Mesenchymal stem cell (in vitro differentiated cells and primary cell): ENCODE measurements around the gene TOPBP1.

Experiments
- DNase-seq: peaks from one replicate; pipeline ENCODE4 v3.0.0-alpha.2; 2013
- H2AFZ ChIP-seq: one replicate; pipeline ENCODE4 v1.6.1; 2013; ENCODE audit warnings: low read depth, mild to moderate bottlenecking, control low read depth, inconsistent platforms, low read length, moderate library complexity
- H2AK5ac ChIP-seq: 2 replicates; pipeline ENCODE4 v1.6.1; 2013; ENCODE audit warnings: low read length, moderate library complexity, mild to moderate bottlenecking, inconsistent platforms; ENCODE audit not compliant: severe bottlenecking
- H2BK120ac ChIP-seq: one replicate; pipeline ENCODE4 v1.6.1; 2013; ENCODE audit warnings: low read depth, mild to moderate bottlenecking, inconsistent platforms, low read length, moderate library complexity
- H2BK12ac ChIP-seq, 2 experiments: one replicate each; pipeline ENCODE4 v1.6.1; 2013; ENCODE audit warnings: inconsistent platforms in 2 of 2, low read length in 2 of 2, mild to moderate bottlenecking in 2 of 2, moderate library complexity in 2 of 2, control low read depth in 1 of 2
- H2BK15ac ChIP-seq: one replicate; pipeline ENCODE4 v1.6.1; 2013; ENCODE audit warnings: mild to moderate bottlenecking, low read depth, inconsistent platforms; ENCODE audit not compliant: poor library complexity, severe bottlenecking
- H2BK5ac ChIP-seq: 2 replicates; pipeline ENCODE4 v1.6.1; 2013; ENCODE audit warnings: low read depth, mild to moderate bottlenecking, low read length, control low read depth, inconsistent platforms; ENCODE audit not compliant: poor library complexity, severe bottlenecking
- H3K14ac ChIP-seq, 2 experiments: one replicate each; pipeline ENCODE4 v1.6.1; 2013; ENCODE audit warnings: inconsistent platforms in 2 of 2, low read length in 2 of 2, control low read depth in 1 of 2, mild to moderate bottlenecking in 1 of 2, moderate library complexity in 1 of 2
- H3K18ac ChIP-seq, 2 experiments: one replicate each; pipeline ENCODE4 v1.6.1; 2013; ENCODE audit warnings: inconsistent platforms in 2 of 2, low read length in 2 of 2, control low read depth in 1 of 2, low read depth in 1 of 2, mild to moderate bottlenecking in 1 of 2
- H3K23ac ChIP-seq, 2 experiments: one replicate each; pipeline ENCODE4 v1.6.1; 2013; ENCODE audit warnings: inconsistent platforms in 2 of 2, low read length in 2 of 2, mild to moderate bottlenecking in 2 of 2, moderate library complexity in 2 of 2, control low read depth in 1 of 2
- H3K27ac ChIP-seq: 2 replicates; pipeline ENCODE4 v1.5.1; 2013; ENCODE audit warnings: mild to moderate bottlenecking, moderate library complexity, low read length, control low read depth, inconsistent platforms; ENCODE audit not compliant: poor library complexity, severe bottlenecking
- H3K27me3 ChIP-seq, 2 experiments: 2 replicates each; pipeline versions ENCODE4 v1.6.1 to v1.7.0; 2013; ENCODE audit warnings: low read length in 2 of 2, mild to moderate bottlenecking in 2 of 2, moderate library complexity in 2 of 2, control low read depth in 1 of 2, inconsistent platforms in 1 of 2; ENCODE audit not compliant: control insufficient read depth in 1 of 2, insufficient read depth in 1 of 2
- H3K36me3 ChIP-seq, 2 experiments: 2 replicates each; pipeline versions ENCODE4 v1.6.1 to v1.7.0; 2013; ENCODE audit warnings: low read length in 2 of 2, control low read depth in 1 of 2, inconsistent platforms in 1 of 2, low read depth in 1 of 2, mild to moderate bottlenecking in 1 of 2; ENCODE audit not compliant: insufficient read depth in 2 of 2, control insufficient read depth in 1 of 2
- H3K4ac ChIP-seq, 2 experiments: one replicate each; pipeline ENCODE4 v1.6.1; 2013; ENCODE audit warnings: inconsistent platforms in 2 of 2, low read length in 2 of 2, mild to moderate bottlenecking in 2 of 2, moderate library complexity in 2 of 2, control low read depth in 1 of 2, low read depth in 1 of 2
- H3K4me1 ChIP-seq: 2 replicates; pipeline ENCODE4 v1.6.1; 2013; ENCODE audit warnings: low read depth, low read length, control low read depth; ENCODE audit not compliant: control insufficient read depth, insufficient read depth
- H3K4me2 ChIP-seq: 2 replicates; pipeline ENCODE4 v1.6.1; 2013; ENCODE audit warnings: low read length, mild to moderate bottlenecking, inconsistent platforms; ENCODE audit not compliant: poor library complexity, severe bottlenecking
- H3K4me3 ChIP-seq, 2 experiments: 2 replicates each; pipeline versions ENCODE4 v1.5.1 to v1.7.0; 2013; ENCODE audit warnings: low read length in 2 of 2, mild to moderate bottlenecking in 2 of 2, control low read depth in 1 of 2, low read depth in 1 of 2; ENCODE audit not compliant: insufficient read depth in 1 of 2
- H3K79me1 ChIP-seq: replicated peaks from 2 replicates; pipeline ENCODE4 v1.6.1; 2013; ENCODE audit warnings: mild to moderate bottlenecking, control low read depth, low read length, inconsistent platforms; ENCODE audit not compliant: poor library complexity, severe bottlenecking
- H3K9ac ChIP-seq: 2 replicates; pipeline ENCODE4 v1.7.0; 2013; ENCODE audit warnings: mild to moderate bottlenecking, low read length, moderate library complexity
- H3K9me3 ChIP-seq: 2 replicates; pipeline ENCODE4 v1.7.0; 2013; ENCODE audit warnings: mild to moderate bottlenecking, low read length; ENCODE audit not compliant: control insufficient read depth
- H4K8ac ChIP-seq: one replicate; pipeline ENCODE4 v1.6.1; 2013; ENCODE audit warnings: inconsistent platforms, mild to moderate bottlenecking, low read length, moderate library complexity
- H4K91ac ChIP-seq: one replicate; pipeline ENCODE4 v1.6.1; 2013; ENCODE audit warnings: mild to moderate bottlenecking, low read length, inconsistent platforms
- WGBS: methylation state at CpG from one replicate; pipeline ENCODE4 v1.1.7; 2013; ENCODE audit warnings: mixed read lengths; 5-methylcytosine and 5-hydroxymethylcytosine counted together

TOPBP1 gene

GRCh38 chr3:133620066-133620784 is 41.5 kb downstream of the TOPBP1 start:
- no peak overlapping the region for H2AK5ac ChIP-seq
- H4K91ac ChIP-seq: no peak overlapping the region
- no peak overlapping the region for H2BK5ac ChIP-seq
- H2BK12ac ChIP-seq: no peak overlapping the region
- peak overlapping the region; percentile 28 for H4K8ac ChIP-seq
- no peak overlapping the region for H3K4ac ChIP-seq
- peaks cover 8% of the 10 kb centered on the region for H3K79me1 ChIP-seq
- no peaks in the 10 kb centered on the region for H3K27me3 ChIP-seq
- H3K9ac ChIP-seq: no peak overlapping the region
- peaks cover 11 to 85% of the 10 kb centered on the region in 2 experiments for H3K36me3 ChIP-seq
- H3K14ac ChIP-seq: no peak overlapping the region
- H3K4me2 ChIP-seq: no peak overlapping the region
- H3K9me3 ChIP-seq: no peaks in the 10 kb centered on the region
- DNase-seq: no peak
- H3K4me3 ChIP-seq: no peak overlapping the region
- no peak overlapping the region for H3K18ac ChIP-seq
- H2BK15ac ChIP-seq: no peak overlapping the region
- H2BK120ac ChIP-seq: no peak overlapping the region
- no peak overlapping the region for H2AFZ ChIP-seq
- no peaks in the 10 kb centered on the region for H3K4me1 ChIP-seq
- H3K23ac ChIP-seq: no peak overlapping the region
- 97% methylated on average over 13 of the region's 13 CpGs for WGBS
- no peak overlapping the region for H3K27ac ChIP-seq

- H3K27me3 ChIP-seq: no peaks in the 10 kb centered on the region
- H2BK120ac ChIP-seq: no peak overlapping the region
- no peak overlapping the region for H4K8ac ChIP-seq
- WGBS: 94% methylated on average over 2 of the region's 2 CpGs
- H3K36me3 ChIP-seq: peaks cover 6 to 65% of the 10 kb centered on the region in 2 experiments
- H3K18ac ChIP-seq: no peak overlapping the region
- no peaks in the 10 kb centered on the region for H3K79me1 ChIP-seq
- no peak overlapping the region for H3K4me3 ChIP-seq
- no peak overlapping the region for H3K4me2 ChIP-seq
- no peak overlapping the region for H3K4ac ChIP-seq
- no peak overlapping the region for H3K23ac ChIP-seq
- no peak overlapping the region for H3K9ac ChIP-seq
- H2BK15ac ChIP-seq: no peak overlapping the region
- DNase-seq: no peak
- H3K27ac ChIP-seq: no peak overlapping the region
- H3K9me3 ChIP-seq: no peaks in the 10 kb centered on the region
- no peak overlapping the region for H2BK5ac ChIP-seq
- H3K4me1 ChIP-seq: no peaks in the 10 kb centered on the region
- no peak overlapping the region for H2BK12ac ChIP-seq
- H2AK5ac ChIP-seq: no peak overlapping the region
- H4K91ac ChIP-seq: no peak overlapping the region
- H3K14ac ChIP-seq: no peak overlapping the region
- H2AFZ ChIP-seq: no peak overlapping the region
Measured at GRCh38 chr3:133611534-133611933, 50.2 kb downstream of the TOPBP1 start.

DNA sequence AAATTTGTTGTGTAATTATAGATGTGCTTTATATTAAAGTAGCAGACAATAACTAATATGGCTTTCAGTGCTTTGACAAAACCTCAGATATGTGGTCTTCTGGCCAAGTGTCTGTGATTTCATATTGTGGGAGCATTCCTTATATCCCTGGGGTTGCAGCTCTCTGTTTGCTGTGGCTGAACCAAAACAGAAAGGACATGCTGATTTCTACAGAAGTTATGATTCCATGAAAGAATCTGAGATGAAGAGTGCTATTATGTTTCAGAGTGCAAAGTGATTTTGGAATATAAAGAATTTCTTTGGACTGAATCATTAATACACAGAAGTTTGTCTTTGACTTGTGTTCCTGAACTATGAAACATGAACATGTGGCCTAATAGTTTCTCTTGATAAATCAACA is 51.7 kb downstream of the TOPBP1 start:
- Histone ChIP-seq H4K91ac (no peak overlapping the region), H2BK12ac (no peak overlapping the region), H3K4me3 (no peak overlapping the region), H3K4ac (no peak overlapping the region), H2BK15ac (no peak overlapping the region), H3K4me1 (no peaks in the 10 kb centered on the region), H3K4me2 (no peak overlapping the region), H3K27ac (no peak overlapping the region), H3K9ac (no peak overlapping the region), H2BK120ac (no peak overlapping the region), H3K14ac (no peak overlapping the region), H3K27me3 (no peaks in the 10 kb centered on the region), H2AK5ac (no peak overlapping the region), H2BK5ac (no peak overlapping the region), H3K18ac (no peak overlapping the region), H4K8ac (no peak overlapping the region), H3K23ac (no peak overlapping the region), H3K79me1 (no peaks in the 10 kb centered on the region), H2AFZ (no peak overlapping the region), H3K9me3 (no peaks in the 10 kb centered on the region), H3K36me3 (peaks cover 3 to 56% of the 10 kb centered on the region in 2 experiments)
- no peak for DNase-seq

DNA sequence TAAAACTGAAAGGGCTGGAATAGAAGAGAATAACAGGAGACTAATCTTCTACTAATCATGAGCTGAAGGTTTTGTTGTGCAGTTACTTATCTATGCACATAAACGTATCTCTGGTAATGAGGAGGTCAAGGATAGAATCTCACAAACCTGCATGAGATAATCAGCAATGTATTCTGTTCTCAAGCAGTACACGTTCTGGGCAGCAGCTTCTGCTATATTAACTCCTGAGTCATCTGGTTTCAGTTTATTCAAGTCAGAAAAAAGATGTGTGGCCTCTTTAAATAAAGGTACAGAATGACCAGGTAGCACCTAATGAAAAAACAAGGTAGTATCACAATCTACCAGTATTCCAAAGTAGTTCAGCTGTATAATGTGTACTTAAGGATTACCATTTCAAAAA is 53.4 kb downstream of the TOPBP1 start:
- Histone ChIP-seq H2BK5ac (no peak overlapping the region), H2AFZ (no peak overlapping the region), H3K9me3 (no peaks in the 10 kb centered on the region), H3K14ac (no peak overlapping the region), H3K27me3 (no peaks in the 10 kb centered on the region), H3K23ac (no peak overlapping the region), H3K4me1 (no peaks in the 10 kb centered on the region), H3K27ac (no peak overlapping the region), H3K4me3 (no peak overlapping the region), H3K9ac (peak overlapping the region; percentile 2), H3K18ac (no peak overlapping the region), H3K36me3 (peaks cover 3 to 56% of the 10 kb centered on the region in 2 experiments), H2BK12ac (no peak overlapping the region), H2BK120ac (no peak overlapping the region), H4K91ac (no peak overlapping the region), H3K4ac (no peak overlapping the region), H3K4me2 (no peak overlapping the region), H3K79me1 (no peaks in the 10 kb centered on the region), H2AK5ac (no peak overlapping the region), H4K8ac (no peak overlapping the region), H2BK15ac (no peak overlapping the region)
- WGBS: 100% methylated on average over 2 of the region's 2 CpGs
- DNase-seq: no peak
